Cerebellar nuclear complex (tissue), 1 donor: ENCODE measurements around the gene SLC22A5.
"Not testable (repeated sequence)": the region's sequence is repeated elsewhere in the genome, so short reads cannot be mapped to it uniquely, and the experiment has no call there.

Experiments used
- DNase-seq, 2 experiments: peaks; one replicate each; lab custom pipeline; 2025; lab: John Stamatoyannopoulos, UW

SLC22A5 gene

DNA sequence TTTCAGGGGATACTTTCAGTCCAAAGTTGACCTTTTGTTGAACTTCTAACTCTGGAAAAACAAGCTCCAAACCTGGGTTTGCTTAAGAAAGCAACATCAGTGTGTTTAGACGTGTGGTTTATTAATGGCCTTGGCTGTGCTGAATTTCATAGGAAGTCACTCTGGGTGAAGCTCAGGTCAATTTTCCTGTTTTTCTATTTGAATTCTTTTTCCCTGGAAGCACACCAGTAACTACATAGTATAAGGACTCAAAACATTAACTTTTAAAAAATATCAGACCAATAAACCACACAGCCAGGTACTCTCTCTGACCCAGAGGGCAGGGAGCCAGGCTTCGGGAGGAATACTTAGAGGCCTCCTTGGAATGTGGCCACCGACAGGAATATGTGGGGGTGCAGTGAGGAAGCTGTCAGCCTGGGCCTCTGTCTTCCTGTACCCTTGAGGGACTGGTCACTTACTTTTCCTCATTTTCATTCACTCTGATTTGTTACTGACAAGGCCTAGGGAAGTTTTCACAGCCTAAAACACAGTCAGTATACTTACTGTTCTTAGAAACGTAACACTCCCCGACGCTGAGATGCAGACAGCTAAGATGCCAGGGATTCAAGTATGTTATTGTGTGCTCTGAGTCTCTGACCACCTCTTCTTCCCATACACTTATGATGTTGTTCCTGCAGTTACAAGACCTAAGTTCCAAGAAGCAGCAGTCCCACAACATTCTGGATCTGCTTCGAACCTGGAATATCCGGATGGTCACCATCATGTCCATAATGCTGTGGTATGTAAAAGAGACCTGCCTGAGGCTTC, 18.9 kb downstream of the SLC22A5 start:
- no peak for DNase-seq

DNA sequence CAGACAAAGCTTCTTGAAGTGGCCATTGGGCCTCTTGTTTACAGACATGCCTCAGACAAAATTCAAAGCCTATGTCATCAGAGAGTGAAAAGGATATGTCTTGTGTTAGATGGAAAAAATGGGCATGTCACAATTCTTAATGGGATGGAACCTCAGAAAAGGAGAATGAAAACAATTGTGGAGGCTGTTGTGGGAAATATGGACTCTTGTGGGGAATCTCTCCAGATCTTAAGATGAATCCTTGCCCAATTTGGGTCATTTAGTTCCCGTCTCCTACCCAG, 19.5 kb downstream of the SLC22A5 start:
- no peak for DNase-seq

DNA sequence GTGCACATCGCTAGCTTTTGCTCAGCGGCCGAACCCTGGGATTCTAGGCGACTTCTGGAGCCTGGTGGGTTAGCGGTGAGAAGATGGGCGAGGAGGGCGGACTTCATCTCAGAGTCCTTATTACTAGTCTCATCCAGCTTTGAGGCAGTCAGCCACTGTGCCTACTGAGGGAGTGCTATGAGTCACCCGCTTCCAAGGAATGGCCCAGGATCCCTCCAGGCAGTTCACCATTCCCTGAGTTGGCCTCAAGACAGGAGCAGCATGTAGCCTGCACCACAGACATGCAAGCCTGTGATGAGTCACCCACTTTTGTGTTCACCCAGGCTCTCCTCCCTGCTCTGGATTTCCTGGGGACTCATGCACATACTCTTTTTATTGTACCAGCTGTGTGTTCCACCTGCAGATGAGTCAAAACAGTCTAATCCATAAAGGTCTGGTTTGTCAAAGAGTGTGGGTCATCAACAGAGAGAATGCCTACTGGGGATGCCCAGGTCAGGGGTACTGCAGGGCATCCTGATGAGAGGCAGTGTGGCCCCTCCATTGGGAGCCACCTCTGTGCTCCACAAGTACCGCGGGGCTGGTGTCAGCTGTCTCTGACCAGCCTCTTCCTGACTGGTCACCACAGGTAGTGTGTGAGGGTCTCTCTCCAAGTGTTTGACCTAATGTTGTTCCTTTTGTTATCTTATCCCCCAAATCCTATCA, 20.2 kb downstream of the SLC22A5 start:
- no peak for DNase-seq

DNA sequence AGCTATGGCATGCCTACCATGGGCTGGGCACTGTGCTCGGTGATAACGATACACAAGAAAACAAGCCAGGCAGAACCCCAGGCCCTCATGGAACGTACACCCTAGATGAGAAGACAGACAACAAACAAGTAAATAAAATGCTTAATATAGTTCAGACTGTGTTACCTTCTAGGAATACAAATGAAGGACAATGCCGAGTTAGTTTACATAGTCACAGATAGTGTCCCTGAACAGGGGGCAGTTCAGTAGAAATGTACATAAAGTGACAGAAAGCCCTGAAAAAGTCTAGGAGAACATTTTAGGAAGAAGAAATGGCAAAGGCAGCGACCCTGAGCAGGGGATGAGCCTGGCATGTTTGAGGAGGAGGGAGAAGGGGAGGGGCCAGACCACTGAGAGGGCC, 21.7 kb downstream of the SLC22A5 start:
- no peak for DNase-seq

DNA sequence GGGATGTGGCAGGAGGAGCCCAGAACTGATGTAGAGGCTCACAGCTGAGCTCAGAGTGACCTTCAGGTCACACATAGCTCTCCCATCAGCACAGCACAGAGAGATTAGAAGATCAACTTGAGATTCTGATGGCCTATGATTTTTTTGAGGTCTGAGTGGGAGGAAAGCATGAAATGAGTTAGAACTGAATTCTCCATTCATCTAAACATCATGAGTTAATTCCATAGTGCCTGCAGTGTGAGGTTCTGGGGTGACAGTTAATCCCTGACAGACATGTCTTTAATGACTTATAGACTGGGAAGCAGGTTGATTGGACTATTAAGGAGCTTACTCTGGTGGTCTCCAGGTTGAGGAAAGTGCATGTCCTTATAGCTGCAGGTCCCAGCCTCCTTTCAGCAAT, 22.4 kb downstream of the SLC22A5 start:
- no peak for DNase-seq

DNA sequence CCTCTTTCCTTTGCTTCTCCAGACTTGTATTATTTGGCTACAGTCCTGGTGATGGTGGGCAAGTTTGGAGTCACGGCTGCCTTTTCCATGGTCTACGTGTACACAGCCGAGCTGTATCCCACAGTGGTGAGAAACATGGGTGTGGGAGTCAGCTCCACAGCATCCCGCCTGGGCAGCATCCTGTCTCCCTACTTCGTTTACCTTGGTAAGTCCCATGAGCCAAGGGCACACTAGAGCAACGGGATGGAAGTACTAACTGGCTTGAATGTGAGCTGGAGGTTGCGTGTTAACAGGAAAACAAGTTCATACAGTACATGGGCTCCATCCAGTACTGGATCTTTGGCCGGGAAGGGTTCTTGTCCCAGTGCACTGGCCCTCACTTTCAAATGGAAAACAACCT, 22.9 kb downstream of the SLC22A5 start:
- DNase-seq = no peak

DNA sequence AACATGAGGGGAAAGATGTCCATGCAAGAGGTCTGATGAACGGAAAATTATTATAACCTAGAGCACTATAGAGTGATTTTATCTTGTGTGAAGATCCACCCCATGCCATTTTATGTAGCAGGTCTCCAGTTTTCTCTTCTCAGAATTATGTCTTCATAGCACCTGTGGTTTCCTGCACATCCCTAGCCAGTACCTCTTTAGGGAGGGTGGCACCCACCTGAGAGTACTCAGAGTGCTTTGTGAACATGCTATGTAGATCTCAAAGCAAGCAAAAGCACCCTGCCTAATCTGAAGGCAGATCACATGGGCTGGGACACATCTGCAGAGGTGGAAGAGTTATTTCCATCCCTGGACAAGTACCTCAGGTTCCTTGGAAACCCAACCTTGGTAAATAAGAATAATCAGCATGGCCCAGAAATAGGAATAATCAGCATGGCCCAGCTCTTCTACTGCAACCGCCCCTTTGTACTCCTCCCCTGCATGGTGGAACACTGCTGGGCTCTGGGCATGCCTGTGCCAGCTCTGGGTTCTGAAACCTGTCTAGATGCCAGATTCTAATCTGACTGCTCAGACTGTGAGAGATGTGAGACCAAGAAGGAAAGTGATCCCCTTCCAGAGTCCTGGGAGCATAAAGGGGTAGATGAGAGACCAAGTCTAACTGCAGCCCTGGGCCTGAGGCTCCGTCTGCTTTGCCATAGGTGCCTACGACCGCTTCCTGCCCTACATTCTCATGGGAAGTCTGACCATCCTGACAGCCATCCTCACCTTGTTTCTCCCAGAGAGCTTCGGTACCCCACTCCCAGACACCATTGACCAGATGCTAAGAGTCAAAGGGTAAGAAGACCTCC, 23.7 kb downstream of the SLC22A5 start:
- no peak for DNase-seq

DNA sequence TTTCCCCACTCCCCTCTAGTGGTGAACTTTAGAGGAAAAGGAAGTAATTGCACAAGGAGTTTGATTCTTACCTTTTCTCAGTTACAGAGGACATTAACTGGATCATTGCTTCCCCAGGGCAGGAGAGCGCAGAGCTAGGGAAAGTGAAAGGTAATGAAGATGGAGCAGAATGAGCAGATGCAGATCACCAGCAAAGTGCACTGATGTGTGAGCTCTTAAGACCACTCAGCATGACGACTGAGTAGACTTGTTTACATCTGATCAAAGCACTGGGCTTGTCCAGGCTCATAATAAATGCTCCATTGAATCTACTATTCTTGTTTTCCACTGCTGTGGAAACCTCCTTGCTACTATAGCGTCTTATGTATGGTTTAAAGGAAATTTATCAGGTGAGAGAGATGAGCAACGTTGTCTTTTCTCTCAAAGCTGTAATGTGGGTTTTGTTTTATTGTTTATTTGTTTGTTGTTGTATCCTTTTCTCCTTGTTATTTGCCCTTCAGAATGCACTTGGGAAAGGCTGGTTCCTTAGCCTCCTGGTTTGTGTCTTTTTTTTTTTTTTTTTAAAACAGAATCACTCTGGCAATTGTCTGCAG, 25.3 kb downstream of the SLC22A5 start:
- DNase-seq = no peak

DNA sequence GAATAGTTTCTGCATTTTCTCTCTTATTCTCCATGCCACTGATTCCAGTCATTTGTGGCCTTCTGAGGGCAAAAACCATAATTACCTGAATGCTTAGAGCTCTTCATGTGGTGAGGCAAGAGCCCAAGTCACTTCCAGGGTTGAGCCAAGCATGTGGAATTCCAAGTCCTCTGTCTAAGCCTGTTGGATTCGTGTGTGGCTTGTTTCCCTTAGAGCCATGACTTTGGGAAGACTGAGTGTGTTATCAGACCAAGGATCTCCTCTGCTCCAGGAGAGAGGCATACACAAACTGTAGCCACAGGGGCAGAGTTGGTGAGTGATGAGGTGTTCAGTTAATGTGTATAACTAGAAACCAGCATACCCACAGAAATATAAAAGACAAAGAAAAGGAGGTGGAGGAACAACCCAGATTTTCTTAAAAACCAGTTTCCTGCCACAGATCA, 27.1 kb downstream of the SLC22A5 start:
- no peak for DNase-seq

DNA sequence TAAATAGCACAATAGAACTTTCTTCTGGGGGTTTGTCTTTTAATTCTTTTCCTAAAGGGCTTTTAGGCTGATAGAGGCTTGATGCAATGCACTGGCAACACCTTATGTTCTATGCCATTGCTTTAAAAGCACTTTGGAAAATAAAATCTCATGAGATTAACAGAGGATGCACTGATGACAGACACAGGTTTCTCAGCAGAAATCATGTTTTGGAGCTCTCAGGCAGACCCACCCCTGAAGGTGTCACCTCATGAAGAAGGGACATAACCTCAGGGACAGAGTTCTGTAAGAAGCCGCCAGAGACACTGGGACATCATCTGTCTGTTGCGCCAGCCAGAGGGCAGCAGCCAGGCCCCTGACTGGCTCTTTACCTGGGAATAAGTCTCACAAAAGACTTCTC, 27.7 kb downstream of the SLC22A5 start:
- DNase-seq = no peak

DNA sequence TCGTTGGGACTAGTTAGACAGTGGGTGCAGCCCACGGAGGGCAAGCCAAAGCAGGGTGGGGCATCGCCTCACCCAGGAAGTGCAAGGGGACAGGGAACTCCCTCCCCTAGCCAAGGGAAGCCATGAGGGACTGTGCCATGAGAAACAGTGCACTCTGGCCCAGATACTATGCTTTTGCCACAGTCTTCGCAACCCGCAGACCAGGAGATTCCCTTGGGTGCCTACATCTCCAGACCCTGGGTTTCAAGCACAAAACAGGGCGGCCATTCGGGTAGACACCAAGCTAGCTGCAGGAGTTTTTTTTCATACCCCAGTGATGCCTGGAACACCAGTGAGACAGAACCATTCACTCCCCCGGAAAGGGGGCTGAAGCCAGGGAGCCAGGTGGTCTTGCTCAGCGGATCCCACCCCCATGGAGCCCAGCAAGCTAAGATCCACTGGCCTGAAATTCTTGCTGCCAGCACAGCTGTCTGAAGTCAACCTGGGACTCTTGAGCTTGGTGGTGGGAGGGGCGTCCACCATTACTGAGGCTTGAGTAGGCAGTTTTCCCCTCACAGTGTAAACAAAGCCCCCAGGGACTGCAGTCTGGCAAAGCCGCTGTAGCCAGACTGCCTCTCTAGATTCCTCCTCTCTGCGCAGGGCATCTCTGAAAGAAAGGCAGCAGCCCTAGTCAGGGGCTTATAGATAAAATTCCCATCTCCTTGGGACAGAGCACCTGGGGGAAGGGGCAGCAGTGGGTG, 28.6 kb downstream of the SLC22A5 start:
- not testable (repeated sequence) for DNase-seq

DNA sequence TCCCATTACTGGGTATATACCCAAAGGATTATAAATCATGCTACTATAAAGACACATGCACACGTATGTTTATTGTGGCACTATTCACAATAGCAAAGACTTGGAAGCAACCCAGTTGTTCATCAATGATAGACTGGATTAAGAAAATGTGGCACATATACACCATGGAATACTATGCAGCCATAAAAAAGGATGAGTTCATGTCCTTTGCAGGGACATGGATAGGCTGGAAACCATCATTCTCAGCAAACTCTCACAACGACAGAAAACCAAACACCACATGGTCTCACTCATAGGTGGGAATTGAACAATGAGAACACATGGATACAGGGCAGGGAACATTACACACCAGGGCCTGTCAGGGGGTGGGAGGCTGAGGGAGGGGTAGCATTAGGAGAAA, 34.5 kb downstream of the SLC22A5 start:
- not testable (repeated sequence) for DNase-seq

DNA sequence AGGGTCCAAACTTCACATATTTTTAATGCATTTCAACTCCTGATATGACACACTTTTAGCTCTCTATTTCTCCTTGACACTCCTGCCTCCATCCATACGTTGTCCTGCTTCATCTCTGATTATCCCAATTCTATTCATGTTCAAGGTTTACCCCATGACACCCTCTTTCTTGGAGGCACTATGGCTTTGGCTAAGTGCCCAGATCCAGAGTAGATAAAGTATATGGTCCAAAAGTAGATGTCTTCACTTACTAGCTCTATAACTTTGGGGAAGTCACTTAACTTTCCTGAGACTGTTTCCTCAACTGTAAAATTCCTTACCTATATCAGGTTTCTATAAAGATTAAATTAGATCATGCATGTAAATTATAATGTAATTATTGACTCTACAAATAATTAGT, 36.1 kb downstream of the SLC22A5 start:
- no peak for DNase-seq

DNA sequence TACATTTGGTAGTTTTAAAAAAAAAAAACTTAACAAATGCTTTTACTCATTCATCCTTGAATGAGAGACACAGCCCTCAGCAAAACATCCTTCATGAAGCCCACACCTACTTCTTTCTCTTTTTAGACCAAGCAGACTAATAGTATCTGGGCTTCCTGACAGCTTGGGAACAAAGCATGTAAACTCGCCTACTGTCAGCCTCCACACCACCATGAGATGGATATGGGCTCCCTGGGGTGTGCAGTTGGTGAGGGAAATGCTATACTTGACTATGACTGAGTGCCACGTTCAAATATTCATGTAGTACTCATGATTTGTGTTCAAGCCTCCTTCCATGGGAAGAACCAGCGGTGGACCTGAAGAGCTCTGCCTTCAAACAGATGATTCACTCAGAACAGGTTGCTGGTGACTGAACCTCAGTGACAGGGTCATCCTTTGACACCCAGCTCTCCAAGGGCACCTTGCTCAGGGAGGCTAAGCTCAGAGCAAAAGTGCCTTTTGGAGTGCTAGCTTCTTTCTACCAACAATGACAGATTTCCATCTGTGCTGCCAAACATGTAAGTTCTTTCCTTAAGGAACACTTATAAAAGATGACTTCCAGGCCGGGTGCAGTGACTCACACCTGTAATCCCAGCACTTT, 36.8 kb downstream of the SLC22A5 start:
- DNase-seq = no peak

DNA sequence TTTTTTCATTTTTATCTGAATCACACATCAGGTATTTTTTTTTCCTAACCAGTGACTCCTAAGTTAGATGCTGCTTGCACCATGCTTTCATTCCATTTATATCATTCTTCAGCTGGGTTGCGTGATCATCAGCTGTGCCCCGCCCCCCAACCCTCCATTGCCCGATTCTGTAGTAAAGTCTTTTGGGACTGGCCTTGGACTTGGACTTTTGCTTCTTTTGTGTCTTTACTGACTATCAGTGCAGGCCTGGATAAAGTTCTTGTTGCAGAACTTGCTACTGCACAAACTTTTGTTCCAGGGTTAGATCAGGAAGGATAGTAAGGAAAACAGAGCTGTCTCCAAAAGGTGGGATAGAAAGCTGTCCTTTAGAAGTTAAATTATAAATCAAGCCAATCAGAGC, 38.5 kb downstream of the SLC22A5 start:
- no peak for DNase-seq

DNA sequence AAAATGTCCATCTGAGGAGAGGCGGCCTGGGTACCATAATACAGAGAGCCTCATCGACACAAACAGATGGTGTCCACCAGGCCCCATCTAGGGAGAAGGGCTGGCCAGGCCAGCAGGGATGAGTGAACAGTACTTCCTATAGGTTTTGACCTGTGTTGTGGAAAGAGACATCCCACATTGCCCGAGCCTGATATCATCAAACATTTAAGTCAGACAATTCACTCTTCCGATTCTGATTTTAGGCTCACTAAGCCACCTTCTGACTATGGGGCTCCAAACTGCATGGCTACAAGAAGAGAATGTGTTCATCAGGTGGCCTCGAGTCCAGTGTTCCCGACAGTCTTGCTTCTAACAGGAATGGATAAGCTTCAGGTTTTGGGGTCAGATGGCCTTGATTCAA, 38.9 kb downstream of the SLC22A5 start:
- DNase-seq = no peak

DNA sequence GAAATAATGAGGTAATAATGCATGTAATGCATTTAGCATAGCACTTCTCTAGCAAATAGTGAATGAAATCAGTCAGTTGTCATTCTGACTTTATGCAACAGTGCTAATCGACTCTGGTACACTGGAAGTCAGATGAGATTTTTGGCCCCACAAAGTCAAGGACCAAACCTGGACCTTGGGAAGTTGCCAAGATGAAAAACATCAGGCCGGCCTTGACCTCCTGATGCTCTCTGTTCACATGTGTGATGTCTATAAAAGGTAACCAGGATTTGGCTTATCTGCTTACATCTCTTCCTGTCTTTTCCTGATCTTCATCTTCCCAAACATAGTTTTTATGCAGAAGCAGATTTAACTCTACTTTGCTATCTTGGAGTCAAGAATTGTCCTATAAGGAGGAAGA, 39.5 kb downstream of the SLC22A5 start:
- no peak for DNase-seq

DNA sequence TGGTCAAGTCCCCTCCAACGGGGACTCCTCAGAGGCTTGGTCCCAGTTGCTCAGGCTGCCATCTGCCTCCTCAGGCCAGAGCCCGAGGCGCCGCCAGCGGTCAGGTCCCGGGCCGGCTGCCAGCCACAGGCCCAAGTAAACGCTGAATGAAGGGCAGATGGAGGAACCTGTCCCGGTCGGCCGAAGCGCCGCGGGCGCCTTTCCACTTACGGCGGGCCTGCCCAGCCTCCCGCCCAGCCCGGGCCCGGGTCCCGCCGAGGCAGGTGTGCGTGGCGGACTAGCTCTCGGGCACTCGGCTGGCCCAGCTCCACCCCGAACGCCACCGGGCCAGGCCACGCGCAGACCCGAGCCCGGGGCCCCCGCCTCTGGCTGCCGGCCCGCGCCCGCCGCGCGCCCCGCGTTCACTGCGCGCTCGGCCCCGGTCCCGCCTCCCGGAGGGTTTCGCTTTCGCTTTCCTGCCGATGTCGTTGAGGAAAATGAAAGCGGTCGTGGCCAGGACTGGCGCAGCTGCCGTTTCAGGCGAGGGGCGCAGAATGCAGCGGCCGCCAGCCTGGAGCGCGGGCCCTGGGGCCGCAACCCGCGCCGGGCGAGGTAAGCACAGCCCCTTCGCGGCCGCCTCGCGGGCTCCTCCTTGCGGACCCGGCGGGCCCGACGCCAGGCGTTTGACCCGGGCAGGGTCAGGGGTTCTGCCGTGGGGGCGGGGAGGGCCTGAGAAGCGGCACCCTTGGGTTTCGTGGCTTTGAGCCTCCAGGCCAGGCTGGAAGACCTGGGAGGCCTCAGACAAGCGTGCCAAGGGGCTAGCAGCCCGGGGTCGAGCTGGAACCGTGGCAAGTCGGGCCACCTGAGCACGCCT, 41.2 kb downstream of the SLC22A5 start:
- peak in 1 of 2 experiments; percentile 31 for DNase-seq

DNA sequence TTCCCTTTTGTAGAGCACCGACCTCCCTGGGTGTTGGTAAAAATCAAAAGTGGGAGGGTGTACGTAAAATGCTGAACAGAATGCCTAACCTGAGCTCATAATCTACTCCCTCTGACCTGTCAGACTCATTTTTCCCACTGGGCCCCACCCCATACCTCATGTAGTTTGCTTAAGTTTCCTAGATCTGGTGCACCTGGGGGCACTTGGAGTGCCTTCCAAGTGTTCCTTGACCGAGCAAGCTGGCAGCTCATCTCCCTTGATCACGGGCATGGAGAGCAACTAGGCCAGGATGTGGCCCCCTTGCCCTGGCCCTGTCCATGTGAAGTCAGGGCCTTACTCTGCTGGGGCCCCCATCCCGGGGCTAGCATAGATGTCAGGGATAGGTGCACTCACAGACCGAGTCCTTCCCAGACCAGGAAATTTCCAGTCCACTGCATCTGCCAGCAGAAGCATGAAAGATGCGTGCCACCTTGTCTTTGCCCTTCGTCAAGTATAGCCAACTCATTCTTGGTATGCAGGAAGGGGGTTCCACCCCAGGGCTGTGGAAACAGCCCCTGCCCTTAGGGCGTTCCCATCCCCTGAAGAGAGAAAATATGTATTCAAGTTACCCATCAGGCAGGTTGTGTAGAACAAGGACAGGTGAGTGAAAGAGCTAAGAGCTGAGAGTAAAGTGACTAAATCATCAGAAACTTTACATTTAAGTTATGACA, 41.9 kb downstream of the SLC22A5 start:
- no peak for DNase-seq

DNA sequence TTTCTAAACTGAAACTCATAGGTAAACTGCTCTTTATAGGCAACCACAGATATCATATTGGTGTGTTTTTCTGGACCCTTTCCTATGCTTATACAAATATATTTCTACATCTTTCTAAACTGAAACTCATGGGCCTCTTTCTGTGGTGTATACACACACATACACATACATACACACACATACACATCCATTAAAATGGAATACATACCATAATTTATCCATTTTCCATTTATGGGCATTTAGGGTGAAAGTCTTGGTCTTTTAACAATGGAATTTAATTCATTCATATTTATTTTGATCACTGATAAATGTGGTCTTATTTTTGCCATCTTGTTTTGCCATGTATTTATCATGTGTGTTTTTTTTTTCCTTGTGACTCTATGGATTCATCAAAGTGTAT, 44.1 kb downstream of the SLC22A5 start:
- no peak for DNase-seq
